Mesendoderm (in vitro differentiated cells): ENCODE results near the gene KLHL8.

Source experiments
- DNase-seq: peaks from one replicate; pipeline ENCODE4 v3.0.0; 2013
- H2AK5ac ChIP-seq: 2 replicates; pipeline ENCODE4 v1.6.1; 2013; ENCODE audit warnings: low read length, inconsistent platforms
- H2BK120ac ChIP-seq: 2 replicates; pipeline ENCODE4 v1.6.1; 2013; ENCODE audit warnings: low read depth, mild to moderate bottlenecking, low read length, moderate library complexity, mixed read lengths
- H2BK15ac ChIP-seq: replicated peaks from 2 replicates; pipeline ENCODE4 v1.6.1; 2013; ENCODE audit warnings: low read depth, mild to moderate bottlenecking, moderate library complexity
- H2BK5ac ChIP-seq: 2 replicates; pipeline ENCODE4 v1.6.1; 2013; ENCODE audit warnings: low read length, inconsistent platforms
- H3K18ac ChIP-seq: 2 replicates; pipeline ENCODE4 v1.6.1; 2013; ENCODE audit warnings: mild to moderate bottlenecking, low read length, mixed read lengths
- H3K23ac ChIP-seq: one replicate; pipeline ENCODE4 v1.6.1; 2013; ENCODE audit warnings: low read length
- H3K27ac ChIP-seq: 2 replicates; pipeline ENCODE4 v1.5.1; 2013; ENCODE audit warnings: low read depth, mild to moderate bottlenecking, inconsistent platforms, low read length, moderate library complexity
- H3K27me3 ChIP-seq: 2 replicates; pipeline ENCODE4 v1.6.1; 2013; ENCODE audit warnings: low read length, control low read depth, mild to moderate bottlenecking, inconsistent platforms; ENCODE audit not compliant: insufficient read depth, poor library complexity
- H3K36me3 ChIP-seq: 2 replicates; pipeline ENCODE4 v1.6.1; 2013; ENCODE audit warnings: low read length, inconsistent platforms; ENCODE audit not compliant: control insufficient read depth, insufficient read depth
- H3K4ac ChIP-seq: one replicate; pipeline ENCODE4 v1.6.1; 2013; ENCODE audit warnings: low read depth, mild to moderate bottlenecking, low read length, moderate library complexity
- H3K4me1 ChIP-seq: 2 replicates; pipeline ENCODE4 v1.6.1; 2013; ENCODE audit warnings: low read depth, low read length, inconsistent platforms; ENCODE audit not compliant: control insufficient read depth
- H3K4me2 ChIP-seq: 2 replicates; pipeline ENCODE4 v1.6.1; 2013; ENCODE audit warnings: low read length
- H3K4me3 ChIP-seq: 2 replicates; pipeline ENCODE4 v1.5.1; 2013; ENCODE audit warnings: mild to moderate bottlenecking, low read length
- H3K56ac ChIP-seq: one replicate; pipeline ENCODE4 v1.6.1; 2013; ENCODE audit warnings: low read length
- H3K79me1 ChIP-seq: 2 replicates; pipeline ENCODE4 v1.6.1; 2013; ENCODE audit warnings: low read length, inconsistent platforms
- H3K79me2 ChIP-seq: 2 replicates; pipeline ENCODE4 v1.6.1; 2013; ENCODE audit warnings: mild to moderate bottlenecking, low read length; ENCODE audit not compliant: control insufficient read depth, insufficient read depth
- H3K9ac ChIP-seq: 2 replicates; pipeline ENCODE4 v1.6.1; 2013; ENCODE audit warnings: low read length, inconsistent platforms
- H4K5ac ChIP-seq: one replicate; pipeline ENCODE4 v1.6.1; 2013; ENCODE audit warnings: low read length
- H4K8ac ChIP-seq: one replicate; pipeline ENCODE4 v1.6.1; 2013; ENCODE audit warnings: low read depth, mild to moderate bottlenecking, control low read depth, low read length, moderate library complexity
- WGBS: extraction: QIAGEN DNeasy Blood & Tissue Kit; methylation state at CpG from one replicate; pipeline ENCODE4 v1.1.7; 2013; ENCODE audit warnings: low lambda C conversion rate, missing lambda C conversion rate; ENCODE audit not compliant: insufficient coverage; ENCODE audit errors: extremely low coverage; 5-methylcytosine and 5-hydroxymethylcytosine counted together

The KLHL8 gene

DNA sequence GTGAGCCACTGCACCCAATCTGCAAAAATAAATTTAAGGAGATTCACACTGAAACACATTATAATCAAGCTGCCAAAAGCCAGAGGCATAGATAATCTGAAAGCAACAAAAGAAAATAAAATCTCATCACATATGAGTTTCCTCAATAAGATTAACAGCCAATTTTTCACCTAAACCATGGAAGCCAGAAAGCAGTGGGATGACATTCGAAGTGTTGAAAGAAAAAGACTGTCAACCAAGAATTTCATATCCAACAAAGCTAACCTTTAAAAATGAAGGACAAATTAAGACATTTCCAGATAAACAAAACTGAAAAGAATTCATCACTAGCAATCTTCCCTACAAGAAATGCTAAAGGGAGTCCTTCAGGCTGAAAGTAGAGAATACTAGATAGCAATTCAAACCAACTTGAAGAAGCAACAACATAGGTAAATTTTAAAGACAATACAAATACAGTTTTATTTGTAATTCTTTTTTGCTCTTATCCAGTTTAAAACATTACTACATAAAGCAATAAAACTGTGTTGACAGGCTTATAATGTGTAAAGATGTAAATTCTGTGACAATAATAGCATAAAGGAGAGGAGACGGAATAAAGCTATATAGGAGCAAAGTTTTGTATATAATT is 23.1 kb upstream of the KLHL8 start:
- no peak overlapping the region for H3K23ac ChIP-seq
- no peak overlapping the region for H3K4me3 ChIP-seq
- no peak overlapping the region for H3K56ac ChIP-seq
- H2BK120ac ChIP-seq = no peak overlapping the region
- no peak overlapping the region for H2AK5ac ChIP-seq
- no peak overlapping the region for H2BK5ac ChIP-seq
- H3K79me1 ChIP-seq = no peaks in the 10 kb centered on the region
- no peak overlapping the region for H3K4me2 ChIP-seq
- H3K36me3 ChIP-seq = no peaks in the 10 kb centered on the region
- H3K4ac ChIP-seq = no peak overlapping the region
- H3K9ac ChIP-seq = no peak overlapping the region
- H3K79me2 ChIP-seq = no peaks in the 10 kb centered on the region
- H3K18ac ChIP-seq = no peak overlapping the region
- H4K5ac ChIP-seq = no peak overlapping the region
- WGBS = no CpG with 5 or more reads among the region's 2 CpGs
- DNase-seq = peak; percentile 56
- no peaks in the 10 kb centered on the region for H3K27me3 ChIP-seq
- no peak overlapping the region for H4K8ac ChIP-seq
- no peaks in the 10 kb centered on the region for H3K4me1 ChIP-seq
- no peak overlapping the region for H2BK15ac ChIP-seq
- H3K27ac ChIP-seq = no peak overlapping the region

DNA sequence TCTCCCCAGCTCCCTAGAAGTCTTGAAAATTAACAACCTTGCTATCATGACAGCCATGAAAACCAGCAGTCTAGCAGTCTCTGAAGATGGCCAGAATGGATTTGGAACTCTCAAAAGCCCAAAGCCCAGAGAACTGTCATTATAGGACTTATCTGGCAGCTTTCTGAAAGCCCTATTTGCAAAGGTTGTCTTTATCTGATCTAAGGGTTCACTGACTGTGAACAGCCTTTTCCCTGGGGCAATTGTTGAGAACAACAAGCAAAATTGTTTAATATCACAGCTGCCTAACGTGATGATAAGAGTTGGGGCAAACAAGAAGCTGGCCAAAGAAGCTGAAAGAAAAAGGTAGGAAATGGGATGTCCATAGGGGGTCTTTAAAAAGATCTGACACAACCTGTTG is 20.9 kb upstream of the KLHL8 start:
- no peaks in the 10 kb centered on the region for H3K27me3 ChIP-seq
- no peak overlapping the region for H3K4ac ChIP-seq
- no peak overlapping the region for H2AK5ac ChIP-seq
- H4K5ac ChIP-seq = no peak overlapping the region
- WGBS = no CpG with 5 or more reads among the region's 1 CpG
- no peak overlapping the region for H3K56ac ChIP-seq
- no peak overlapping the region for H3K27ac ChIP-seq
- no peak overlapping the region for H2BK120ac ChIP-seq
- H3K36me3 ChIP-seq = no peaks in the 10 kb centered on the region
- no peak overlapping the region for H3K18ac ChIP-seq
- no peak overlapping the region for H2BK15ac ChIP-seq
- H3K79me1 ChIP-seq = no peaks in the 10 kb centered on the region
- no peak overlapping the region for H3K9ac ChIP-seq
- no peaks in the 10 kb centered on the region for H3K4me1 ChIP-seq
- no peak overlapping the region for H3K23ac ChIP-seq
- DNase-seq = peak; percentile 33
- H3K4me3 ChIP-seq = no peak overlapping the region
- no peak overlapping the region for H2BK5ac ChIP-seq
- no peak overlapping the region for H3K4me2 ChIP-seq
- no peak overlapping the region for H4K8ac ChIP-seq
- no peaks in the 10 kb centered on the region for H3K79me2 ChIP-seq

DNA sequence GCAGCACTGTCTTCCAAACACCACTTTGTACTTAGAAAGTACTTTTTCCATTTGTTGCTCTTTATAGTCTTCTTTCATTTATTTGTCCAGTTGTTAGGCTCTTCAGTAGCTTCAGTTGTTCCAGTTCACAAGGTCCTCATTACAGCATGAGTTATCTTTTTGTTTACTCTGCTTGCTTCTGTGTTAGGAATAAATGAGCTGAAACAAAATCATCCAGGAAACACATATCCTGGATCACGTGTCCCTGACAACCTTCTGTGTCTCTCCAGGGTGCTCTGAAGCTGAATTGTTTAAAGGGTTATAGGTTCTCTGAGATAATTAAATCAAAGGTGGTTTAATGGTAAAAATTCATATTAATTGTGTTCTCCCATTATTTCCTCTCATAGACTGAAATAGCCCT is 19.9 kb upstream of the KLHL8 start:
- no peak overlapping the region for H3K4me3 ChIP-seq
- H3K36me3 ChIP-seq = no peaks in the 10 kb centered on the region
- no peak overlapping the region for H3K9ac ChIP-seq
- H3K79me1 ChIP-seq = no peaks in the 10 kb centered on the region
- H3K18ac ChIP-seq = no peak overlapping the region
- H4K5ac ChIP-seq = no peak overlapping the region
- H3K56ac ChIP-seq = no peak overlapping the region
- no peak overlapping the region for H3K4me2 ChIP-seq
- no peak for DNase-seq
- no peak overlapping the region for H3K23ac ChIP-seq
- no peak overlapping the region for H2AK5ac ChIP-seq
- H3K79me2 ChIP-seq = no peaks in the 10 kb centered on the region
- H3K27ac ChIP-seq = no peak overlapping the region
- H2BK5ac ChIP-seq = no peak overlapping the region
- H3K4ac ChIP-seq = no peak overlapping the region
- H2BK15ac ChIP-seq = no peak overlapping the region
- H3K4me1 ChIP-seq = no peaks in the 10 kb centered on the region
- no peaks in the 10 kb centered on the region for H3K27me3 ChIP-seq
- no CpG with 5 or more reads among the region's 1 CpG for WGBS
- no peak overlapping the region for H4K8ac ChIP-seq
- H2BK120ac ChIP-seq = no peak overlapping the region

DNA sequence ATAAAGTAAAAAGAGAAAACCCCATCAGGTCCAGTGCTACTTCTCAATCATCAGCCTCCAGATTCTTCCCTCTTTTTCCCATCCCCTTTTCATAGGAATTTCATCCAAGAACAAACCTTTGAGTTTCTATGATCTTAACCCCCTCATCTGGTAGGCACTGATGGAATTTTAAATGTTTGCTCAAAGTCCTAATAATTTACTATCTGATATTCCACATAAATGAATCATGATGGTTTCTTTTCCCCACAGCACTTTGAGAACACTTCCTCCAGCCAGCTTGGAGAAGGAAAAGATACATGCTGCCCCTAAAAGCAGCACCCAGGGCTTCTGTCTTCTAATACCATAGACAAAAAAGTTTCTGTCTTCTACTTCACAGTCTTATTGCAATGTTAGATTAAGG is 19.4 kb upstream of the KLHL8 start:
- H2BK120ac ChIP-seq = no peak overlapping the region
- H3K4me3 ChIP-seq = no peak overlapping the region
- H2BK15ac ChIP-seq = no peak overlapping the region
- no peaks in the 10 kb centered on the region for H3K79me2 ChIP-seq
- no peaks in the 10 kb centered on the region for H3K36me3 ChIP-seq
- no peak overlapping the region for H2AK5ac ChIP-seq
- no peak overlapping the region for H3K18ac ChIP-seq
- no peak overlapping the region for H3K4me2 ChIP-seq
- no peak overlapping the region for H3K23ac ChIP-seq
- no peak for DNase-seq
- no peak overlapping the region for H3K4ac ChIP-seq
- H3K27me3 ChIP-seq = no peaks in the 10 kb centered on the region
- no peak overlapping the region for H3K56ac ChIP-seq
- no peak overlapping the region for H4K5ac ChIP-seq
- H2BK5ac ChIP-seq = no peak overlapping the region
- no peaks in the 10 kb centered on the region for H3K4me1 ChIP-seq
- H3K79me1 ChIP-seq = no peaks in the 10 kb centered on the region
- no peak overlapping the region for H4K8ac ChIP-seq
- H3K9ac ChIP-seq = no peak overlapping the region
- no peak overlapping the region for H3K27ac ChIP-seq

DNA sequence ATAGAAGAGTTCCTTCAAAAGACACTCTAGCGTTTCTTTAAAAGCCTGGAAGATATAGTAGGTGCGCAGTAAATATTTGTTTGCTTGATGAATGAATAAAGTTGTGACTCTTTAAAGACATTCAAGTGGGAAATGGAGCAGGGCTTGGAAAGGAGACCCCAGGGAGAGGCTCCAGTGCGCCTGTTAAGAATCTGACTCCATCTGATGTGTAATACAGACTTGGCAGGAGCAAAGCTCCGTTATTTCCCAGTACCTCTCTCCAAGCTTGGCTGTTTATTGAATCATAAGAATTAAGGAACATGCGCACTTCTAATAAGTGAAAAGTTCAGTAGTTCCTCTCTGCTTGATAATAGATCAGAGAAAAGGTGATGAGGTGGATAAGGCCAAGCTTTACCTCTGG is 18.8 kb upstream of the KLHL8 start:
- Histone ChIP-seq H2BK120ac (no peak overlapping the region), H2BK15ac (no peak overlapping the region), H3K4ac (no peak overlapping the region), H2BK5ac (no peak overlapping the region), H3K56ac (no peak overlapping the region), H2AK5ac (no peak overlapping the region), H3K79me1 (no peaks in the 10 kb centered on the region), H3K27me3 (no peaks in the 10 kb centered on the region), H3K9ac (no peak overlapping the region), H4K8ac (no peak overlapping the region), H4K5ac (no peak overlapping the region), H3K36me3 (no peaks in the 10 kb centered on the region), H3K4me1 (no peaks in the 10 kb centered on the region), H3K27ac (no peak overlapping the region), H3K18ac (no peak overlapping the region), H3K79me2 (no peaks in the 10 kb centered on the region), H3K23ac (no peak overlapping the region), H3K4me2 (no peak overlapping the region), H3K4me3 (no peak overlapping the region)
- DNase-seq = no peak
- 100% methylated on average over 1 of the region's 5 CpGs for WGBS

DNA sequence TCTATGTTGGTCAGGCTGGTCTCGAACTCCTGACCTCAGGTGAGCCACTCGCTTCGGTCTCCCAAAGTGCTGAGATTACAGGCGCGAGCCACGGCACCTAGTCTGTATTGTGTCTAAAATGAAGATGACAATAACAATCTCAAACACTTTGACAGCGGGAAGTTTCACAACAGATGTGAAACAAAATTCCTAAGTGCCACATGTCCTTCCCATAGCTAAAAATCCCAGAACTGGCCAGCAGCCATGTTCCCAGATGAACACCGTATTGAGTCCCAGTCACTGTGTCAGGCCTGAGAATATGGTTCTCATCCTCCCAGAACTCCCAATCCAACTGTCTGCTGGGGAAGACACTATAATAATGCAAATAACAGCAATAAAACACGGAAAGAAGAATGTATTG is 16.4 kb upstream of the KLHL8 start:
- Histone ChIP-seq H3K4me1 (no peaks in the 10 kb centered on the region), H3K27ac (no peak overlapping the region), H2AK5ac (no peak overlapping the region), H3K4me3 (no peak overlapping the region), H3K79me1 (no peaks in the 10 kb centered on the region), H2BK120ac (no peak overlapping the region), H4K8ac (no peak overlapping the region), H3K23ac (no peak overlapping the region), H3K56ac (no peak overlapping the region), H2BK15ac (no peak overlapping the region), H3K18ac (no peak overlapping the region), H2BK5ac (no peak overlapping the region), H3K79me2 (no peaks in the 10 kb centered on the region), H3K27me3 (no peaks in the 10 kb centered on the region), H3K4me2 (no peak overlapping the region), H3K36me3 (no peaks in the 10 kb centered on the region), H3K9ac (no peak overlapping the region), H4K5ac (no peak overlapping the region), H3K4ac (no peak overlapping the region)
- WGBS = no CpG with 5 or more reads among the region's 9 CpGs
- DNase-seq = no peak
